CD14-positive monocyte (primary cell): Measurements from ENCODE around the gene CNOT4. TPM values are rescaled to one million over a fixed set of nuclear protein-coding genes. Genes with fewer than 3 reads are reported as not detected.
"Not testable (repeated sequence)": the region's sequence is repeated elsewhere in the genome, so short reads cannot be mapped to it uniquely, and the experiment has no call there.

Experiments
- DNase-seq, 3 donors: peaks; one replicate each; pipeline ENCODE4 v3.0.0-alpha.2; 2011 to 2022
- H2AFZ ChIP-seq: 2 replicates; pipeline ENCODE4 v1.6.0; 2012; ENCODE audit warnings: mild to moderate bottlenecking, low read depth, low read length, inconsistent platforms; ENCODE audit not compliant: insufficient read depth, poor library complexity, severe bottlenecking
- H3K27ac ChIP-seq, 2 donors: 1 replicate in 1 of 2; 2 replicates in 1 of 2; pipeline ENCODE4 v1.5.1; 2012 to 2013; ENCODE audit warnings: low read length in 2 of 2, control low read depth in 1 of 2, inconsistent platforms in 1 of 2, low read depth in 1 of 2, mild to moderate bottlenecking in 1 of 2
- H3K27me3 ChIP-seq, 2 donors: one replicate each; pipeline versions ENCODE4 v1.6.0 to v1.6.1; 2011 to 2013; ENCODE audit warnings: low read length in 2 of 2; ENCODE audit not compliant: control insufficient read depth in 2 of 2, insufficient read depth in 2 of 2
- H3K36me3 ChIP-seq, 2 donors: replicated peaks in 1 of 2; 1 replicate in 1 of 2; 2 replicates in 1 of 2; pipeline versions ENCODE4 v1.5.1 to v1.6.1; 2012 to 2013; ENCODE audit warnings: low read length in 2 of 2, control low read depth in 1 of 2, inconsistent platforms in 1 of 2, mild to moderate bottlenecking in 1 of 2; ENCODE audit not compliant: insufficient read depth in 2 of 2, control insufficient read depth in 1 of 2
- H3K4me1 ChIP-seq, 2 donors: 1 replicate in 1 of 2; 2 replicates in 1 of 2; pipeline versions ENCODE4 v1.5.1 to v1.6.1; 2012 to 2013; ENCODE audit warnings: low read length in 2 of 2, control low read depth in 1 of 2, inconsistent platforms in 1 of 2, mild to moderate bottlenecking in 1 of 2, moderate library complexity in 1 of 2; ENCODE audit not compliant: insufficient read depth in 2 of 2, control insufficient read depth in 1 of 2
- H3K4me2 ChIP-seq: replicated peaks from 2 replicates; pipeline ENCODE3; 2012; ENCODE audit warnings: low read length, moderate library complexity, mild to moderate bottlenecking; ENCODE audit not compliant: poor library complexity, severe bottlenecking; ENCODE audit errors: extremely low read depth
- H3K4me3 ChIP-seq, 3 experiments: fragments of 200-600 bp in 1 of 3; sonication (generic) in 1 of 3; replicated peaks in 1 of 3; 1 replicate in 2 of 3; 2 replicates in 1 of 3; pipeline ENCODE4 v1.5.1; 2011 to 2013; ENCODE audit warnings: low read length in 3 of 3, mild to moderate bottlenecking in 3 of 3, control low read depth in 2 of 3, low read depth in 2 of 3, inconsistent platforms in 1 of 3, moderate library complexity in 1 of 3
- H3K79me2 ChIP-seq: 2 replicates; pipeline ENCODE4 v1.6.0; 2012; ENCODE audit warnings: mild to moderate bottlenecking, control low read depth, inconsistent platforms, low read length, moderate library complexity; ENCODE audit not compliant: insufficient read depth
- H3K9ac ChIP-seq: 2 replicates; pipeline ENCODE4 v1.6.0; 2017; ENCODE audit warnings: low read length, mild to moderate bottlenecking; ENCODE audit not compliant: insufficient read depth, poor library complexity, severe bottlenecking
- H3K9me3 ChIP-seq, 2 donors: replicated peaks in 1 of 2; 1 replicate in 1 of 2; 2 replicates in 1 of 2; pipeline versions ENCODE4 v1.5.1 to v1.6.1; 2012 to 2013; ENCODE audit warnings: low read length in 2 of 2, control low read depth in 1 of 2; ENCODE audit not compliant: control insufficient read depth in 1 of 2, insufficient read depth in 1 of 2
- H4K20me1 ChIP-seq: 2 replicates; pipeline ENCODE4 v1.6.0; 2012; ENCODE audit warnings: mild to moderate bottlenecking, low read length, control low read depth, moderate library complexity; ENCODE audit not compliant: insufficient read depth
- H3K27ac Mint-ChIP-seq, 7 donors: one replicate each; pipeline ENCODE4 v1.8.0; 2020; ENCODE audit warnings: mild to moderate bottlenecking in 7 of 7, mixed read lengths in 7 of 7, moderate library complexity in 6 of 7, inconsistent platforms in 2 of 7
- H3K27me3 Mint-ChIP-seq, 3 donors: one replicate each; pipeline ENCODE4 v1.8.0; 2021 to 2022; ENCODE audit warnings: low read depth in 3 of 3, mild to moderate bottlenecking in 3 of 3, mixed read lengths in 3 of 3, moderate library complexity in 3 of 3, inconsistent platforms in 1 of 3
- H3K36me3 Mint-ChIP-seq, 2 donors: one replicate each; pipeline ENCODE4 v1.8.0; 2020; ENCODE audit warnings: mixed read lengths in 2 of 2, inconsistent platforms in 1 of 2, mild to moderate bottlenecking in 1 of 2
- H3K4me1 Mint-ChIP-seq: one replicate; pipeline ENCODE4 v1.8.0; 2020; ENCODE audit warnings: mild to moderate bottlenecking, mixed read lengths
- H3K4me3 Mint-ChIP-seq, 2 donors: one replicate each; pipeline ENCODE4 v1.8.0; 2020; ENCODE audit warnings: mild to moderate bottlenecking in 2 of 2, mixed read lengths in 2 of 2, moderate library complexity in 1 of 2
- H3K9me3 Mint-ChIP-seq, 7 donors: one replicate each; pipeline ENCODE4 v1.8.0; 2020 to 2022; ENCODE audit warnings: mixed read lengths in 7 of 7, mild to moderate bottlenecking in 6 of 7, moderate library complexity in 6 of 7, inconsistent platforms in 2 of 7
- WGBS: methylation state at CpG from one replicate; pipeline ENCODE4 v1.1.5; 2013; ENCODE audit warnings: missing lambda C conversion rate; ENCODE audit not compliant: insufficient coverage; 5-methylcytosine and 5-hydroxymethylcytosine counted together
- intact Hi-C, 2 donors: fragments of 100-400 bp; cut with micrococcal nuclease; formaldehyde crosslinking; loops; one replicate each; pipeline versions ENCODE4 v1.15.0 to v1.15.1; 2023
- polyA plus RNA-seq, 3 donors: library from polyadenylated mRNA; depleted of rRNA in 1 of 3; unstranded in 2 of 3; stranded (reverse) in 1 of 3; fragments of 300-500 nt in 2 of 3; fragments of >200 nt in 1 of 3; fragmentation: Illumina TruSeq in 2 of 3; gene quantifications; 1 replicate in 2 of 3; 2 replicates in 1 of 3; pipeline ENCODE4 v1.2.3, GENCODE V29; 2012 to 2021
- TF ChIP-seq, protein P1 (sequence below): fragments of 200-600 bp; IDR thresholded peaks from one replicate; pipeline ENCODE4 v1.8.0; 2022; ENCODE audit warnings: antibody characterized with exemption, mild to moderate bottlenecking

The CNOT4 gene
- polyA plus RNA-seq, 3 donors = 4.3 to 7.9 (median 6.3) TPM

GRCh38 chr7:135501402-135501801 is 8.5 kb downstream of the CNOT4 start:
- Histone ChIP-seq H3K79me2 (peaks cover 96% of the 10 kb centered on the region), H3K4me1 (peaks cover 23 to 43% of the 10 kb centered on the region in 2 donors), H4K20me1 (peaks cover 78% of the 10 kb centered on the region), H3K4me2 (no peak overlapping the region), H3K27me3 (no peaks in the 10 kb centered on the region), H3K9ac (no peak overlapping the region), H3K36me3 (peaks cover 0 to 5% of the 10 kb centered on the region in 2 donors), H2AFZ (no peak overlapping the region), H3K27ac (peak overlapping the region in 1 of 2 donors; percentile 59), H3K4me3 (no peak overlapping the region), H3K9me3 (no peaks in the 10 kb centered on the region)
- Mint-ChIP-seq H3K27ac (peak overlapping the region in 2 of 7 donors; percentile 30 to 40), H3K9me3 (no peaks in the 10 kb centered on the region), H3K4me1 (peaks cover 52% of the 10 kb centered on the region), H3K4me3 (no peak overlapping the region), H3K36me3 (peaks cover 0 to 8% of the 10 kb centered on the region in 2 donors), H3K27me3 (no peaks in the 10 kb centered on the region)
- TF ChIP-seq, protein P1, sequence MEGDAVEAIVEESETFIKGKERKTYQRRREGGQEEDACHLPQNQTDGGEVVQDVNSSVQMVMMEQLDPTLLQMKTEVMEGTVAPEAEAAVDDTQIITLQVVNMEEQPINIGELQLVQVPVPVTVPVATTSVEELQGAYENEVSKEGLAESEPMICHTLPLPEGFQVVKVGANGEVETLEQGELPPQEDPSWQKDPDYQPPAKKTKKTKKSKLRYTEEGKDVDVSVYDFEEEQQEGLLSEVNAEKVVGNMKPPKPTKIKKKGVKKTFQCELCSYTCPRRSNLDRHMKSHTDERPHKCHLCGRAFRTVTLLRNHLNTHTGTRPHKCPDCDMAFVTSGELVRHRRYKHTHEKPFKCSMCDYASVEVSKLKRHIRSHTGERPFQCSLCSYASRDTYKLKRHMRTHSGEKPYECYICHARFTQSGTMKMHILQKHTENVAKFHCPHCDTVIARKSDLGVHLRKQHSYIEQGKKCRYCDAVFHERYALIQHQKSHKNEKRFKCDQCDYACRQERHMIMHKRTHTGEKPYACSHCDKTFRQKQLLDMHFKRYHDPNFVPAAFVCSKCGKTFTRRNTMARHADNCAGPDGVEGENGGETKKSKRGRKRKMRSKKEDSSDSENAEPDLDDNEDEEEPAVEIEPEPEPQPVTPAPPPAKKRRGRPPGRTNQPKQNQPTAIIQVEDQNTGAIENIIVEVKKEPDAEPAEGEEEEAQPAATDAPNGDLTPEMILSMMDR = no peak
- intact Hi-C loops = no loop called here
- no peak for DNase-seq
- 82% methylated on average over 2 of the region's 2 CpGs for WGBS

DNA sequence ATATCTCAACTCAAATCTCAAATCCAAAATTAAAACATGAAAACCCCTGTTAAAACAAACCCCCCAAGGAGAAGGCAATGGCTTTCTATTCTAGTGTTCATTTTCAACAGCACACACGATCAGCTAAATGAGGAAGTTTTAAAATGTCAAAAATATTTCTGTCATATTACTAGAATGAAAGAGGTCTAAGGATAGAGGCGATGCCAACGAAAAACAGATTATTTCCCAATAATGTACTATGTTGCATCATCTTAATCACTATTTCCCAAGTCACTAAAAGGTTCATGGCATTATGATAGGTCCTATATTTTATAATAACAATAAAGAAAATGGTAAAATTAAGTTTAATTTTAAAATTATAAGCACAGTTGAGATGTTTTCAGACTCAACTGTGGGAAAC is 10.1 kb downstream of the CNOT4 start:
- no peaks in the 10 kb centered on the region for H3K9me3 Mint-ChIP-seq
- intact Hi-C loops = no loop called here
- TF ChIP-seq, protein P1 = no peak
- H3K36me3 Mint-ChIP-seq = peaks cover 0 to 3% of the 10 kb centered on the region in 2 donors
- Histone ChIP-seq H3K79me2 (peaks cover 96% of the 10 kb centered on the region), H3K9ac (no peak overlapping the region), H4K20me1 (peaks cover 81% of the 10 kb centered on the region), H3K4me2 (peak overlapping the region; percentile 19), H2AFZ (no peak overlapping the region), H3K4me1 (peaks cover 23 to 43% of the 10 kb centered on the region in 2 donors), H3K36me3 (no peaks in the 10 kb centered on the region), H3K27ac (peak overlapping the region in 1 of 2 donors; percentile 62), H3K4me3 (peak overlapping the region in 1 of 3 experiments; percentile 7), H3K27me3 (no peaks in the 10 kb centered on the region), H3K9me3 (no peaks in the 10 kb centered on the region)
- WGBS = no CpG with 5 or more reads among the region's 3 CpGs
- no peaks in the 10 kb centered on the region for H3K27me3 Mint-ChIP-seq
- H3K4me3 Mint-ChIP-seq = peak overlapping the region in 1 of 2 donors; percentile 78
- H3K4me1 Mint-ChIP-seq = peaks cover 57% of the 10 kb centered on the region
- peak overlapping the region; percentile 71 to 90 (median 90) for H3K27ac Mint-ChIP-seq
- DNase-seq = peak; percentile 42 to 64 (median 44)

GRCh38 chr7:135497161-135497560 is 12.7 kb downstream of the CNOT4 start:
- H3K4me2 ChIP-seq, H3K9me3 ChIP-seq, H3K36me3 Mint-ChIP-seq, intact Hi-C loops, DNase-seq, H2AFZ ChIP-seq, H3K27ac ChIP-seq, H3K27me3 Mint-ChIP-seq, H3K36me3 ChIP-seq, H3K27me3 ChIP-seq, H3K4me3 Mint-ChIP-seq, H3K9ac ChIP-seq, H3K4me3 ChIP-seq, H3K9me3 Mint-ChIP-seq: not testable (repeated sequence)
- Histone ChIP-seq H3K79me2 (peaks cover 100% of the 10 kb centered on the region), H3K4me1 (peaks cover 23 to 43% of the 10 kb centered on the region in 2 donors), H4K20me1 (peaks cover 90% of the 10 kb centered on the region)
- H3K4me1 Mint-ChIP-seq = peaks cover 56% of the 10 kb centered on the region
- peak overlapping the region in 2 of 7 donors; percentile 3 to 77 for H3K27ac Mint-ChIP-seq
- WGBS = 100% methylated on average over 2 of the region's 6 CpGs
